Kidney capillary endothelial cell (primary cell): ENCODE results near the gene PTH2.

ENCODE experiments used
- DNase-seq: peaks from one replicate; pipeline ENCODE4 v3.0.0-alpha.2; 2018; ENCODE audit warnings: low spot score

PTH2 gene

DNA sequence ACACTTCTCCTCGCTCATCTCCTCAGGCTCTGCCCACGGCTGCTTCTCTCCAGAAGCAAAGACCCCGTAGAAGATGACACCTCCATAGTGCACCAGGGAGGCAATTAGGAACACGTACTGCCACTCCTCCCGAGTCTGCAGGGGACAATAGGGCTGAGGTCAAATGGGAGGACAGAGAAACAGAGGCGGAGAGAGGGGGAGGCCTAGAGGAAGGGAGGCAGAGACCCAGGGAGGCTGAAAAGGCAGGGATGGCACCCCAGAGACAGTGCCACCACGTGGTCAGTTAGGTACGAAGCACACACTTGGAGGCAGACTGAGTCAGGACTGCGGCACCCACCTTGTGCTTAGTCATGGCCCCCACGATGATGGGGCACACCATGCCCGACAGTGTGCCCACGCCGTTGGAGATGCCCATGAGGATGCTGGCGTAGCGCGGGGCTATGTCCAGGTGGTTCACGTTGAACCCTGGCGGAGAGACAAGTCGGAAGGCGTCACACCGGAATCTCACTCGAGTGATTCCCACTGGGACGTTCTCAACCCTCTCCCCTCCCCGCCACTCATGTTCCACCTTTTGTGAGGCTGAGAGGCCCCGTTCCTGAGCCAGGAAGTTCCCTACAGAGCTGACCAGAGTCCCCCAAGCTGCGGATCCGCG lies 7.6 kb upstream of the PTH2 start:
- DNase-seq: no peak

DNA sequence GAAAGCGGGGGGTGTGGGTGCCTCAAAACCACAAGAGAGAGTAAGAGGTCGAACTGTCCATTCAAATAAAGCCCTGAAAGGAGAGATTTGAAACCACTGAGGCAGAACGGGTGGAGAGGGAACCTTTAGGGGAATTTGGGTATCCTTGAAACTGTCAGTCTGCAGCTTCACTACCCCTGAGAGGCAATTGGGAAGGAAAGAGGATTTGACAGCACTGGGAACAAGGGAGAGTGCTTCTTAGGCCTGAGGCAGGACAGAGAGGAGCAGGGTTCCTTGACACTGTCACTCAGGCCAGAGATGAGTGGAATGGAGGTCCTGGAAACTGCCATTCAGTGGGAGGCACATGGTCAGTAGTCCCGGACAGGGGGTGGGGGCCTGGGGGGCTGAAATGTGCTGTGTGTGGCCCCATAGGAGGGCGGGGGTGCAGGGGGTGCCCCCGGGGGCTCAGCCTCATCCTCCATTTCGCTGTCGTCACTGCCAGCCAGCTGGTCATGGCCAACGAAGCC lies 7.0 kb upstream of the PTH2 start:
- DNase-seq: no peak

DNA sequence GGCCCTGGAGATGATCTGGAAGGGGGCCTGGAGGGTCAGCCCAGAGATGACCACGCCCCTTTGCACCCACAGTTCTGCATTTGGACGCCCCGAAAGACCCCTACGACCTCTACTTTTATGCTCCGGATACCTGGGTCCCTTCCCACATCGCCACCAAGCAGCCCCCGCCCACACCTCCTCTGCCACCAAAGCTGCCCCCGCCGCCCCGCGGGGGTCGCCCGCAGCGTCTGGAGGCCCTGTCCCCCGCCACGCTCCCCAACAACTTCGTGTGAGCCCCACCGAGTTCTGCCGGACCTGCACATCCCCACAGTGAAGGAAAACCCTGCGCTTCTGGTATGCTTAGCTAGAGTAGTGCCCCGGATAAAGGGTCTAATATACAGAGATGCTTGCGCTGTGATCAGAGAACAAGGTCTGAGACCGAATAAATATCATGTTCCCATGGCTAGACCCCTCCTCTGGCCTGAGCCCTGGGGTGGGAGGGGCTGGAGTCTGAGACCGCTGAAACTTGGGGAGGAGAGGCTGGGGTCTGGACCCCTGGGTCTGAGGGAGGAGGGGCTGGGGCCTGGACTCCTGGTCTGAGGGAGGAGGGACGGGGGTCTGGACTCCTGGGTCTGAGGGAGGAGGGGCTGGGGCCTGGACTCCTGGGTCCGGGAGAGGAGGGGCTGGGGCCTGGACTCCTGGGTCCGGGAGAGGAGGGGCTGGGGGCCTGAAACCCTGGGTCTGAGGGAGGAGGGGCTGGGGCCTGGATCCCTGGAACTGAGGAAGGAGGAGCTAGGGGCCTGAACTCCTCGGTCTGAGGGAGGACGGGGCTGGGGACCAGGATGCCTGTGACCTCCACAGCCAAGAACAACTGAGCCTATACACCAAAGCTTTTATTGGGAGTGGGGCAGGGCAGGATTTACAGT lies 5.6 kb upstream of the PTH2 start:
- no peak for DNase-seq

DNA sequence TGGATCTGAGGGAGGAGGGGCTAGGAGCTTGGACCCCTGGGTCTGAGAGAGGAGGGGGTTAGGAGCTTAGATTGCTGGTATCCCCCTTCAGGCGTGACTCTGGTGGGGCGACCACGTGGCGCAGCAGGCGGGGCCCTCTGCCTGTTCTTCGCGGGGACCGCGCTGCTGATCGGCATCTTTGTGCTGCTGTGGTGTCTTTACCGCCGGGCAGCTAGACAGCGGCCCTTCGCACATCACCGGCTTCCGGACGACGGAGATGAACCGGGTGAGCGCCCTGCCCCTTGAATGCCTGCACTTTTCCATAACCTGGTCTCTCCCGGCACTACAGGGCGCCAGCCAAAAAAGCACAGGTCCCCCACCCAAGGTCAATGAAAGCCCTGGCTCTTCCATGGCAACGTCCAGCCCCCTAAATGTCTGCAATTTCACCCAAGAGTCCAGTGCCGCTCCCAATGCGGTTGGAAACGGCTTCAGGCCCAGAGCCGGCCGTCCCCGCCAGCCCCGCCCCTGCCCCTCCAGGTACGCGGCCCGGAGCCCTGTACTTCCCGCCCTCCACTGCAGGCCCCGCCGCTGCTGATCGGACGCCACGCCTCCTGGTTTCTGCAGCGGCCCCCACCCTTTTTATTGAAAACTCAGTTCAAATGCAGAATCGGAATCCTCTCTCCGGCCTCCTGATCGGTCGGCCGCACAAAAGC lies 4.8 kb upstream of the PTH2 start:
- no peak for DNase-seq

DNA sequence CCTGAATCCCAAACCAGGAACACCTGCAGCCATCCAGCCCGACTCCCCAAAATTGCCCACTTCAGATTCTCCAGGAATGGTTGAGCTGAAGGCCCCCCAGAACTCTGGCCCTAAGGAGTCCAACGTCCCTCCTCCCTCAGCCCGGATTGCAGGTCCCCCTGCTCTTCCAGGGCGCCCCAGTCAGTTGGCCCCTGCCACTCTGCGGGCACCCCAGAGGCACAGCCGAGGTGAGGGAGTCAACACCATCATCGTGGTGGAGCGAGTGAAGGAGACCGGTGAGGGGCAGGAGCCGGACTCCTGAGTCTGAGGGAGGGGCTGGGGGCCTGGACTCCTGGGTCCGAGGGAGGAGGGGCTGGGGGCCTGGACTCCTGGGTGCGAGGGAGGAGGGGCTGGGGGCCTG lies 4.1 kb upstream of the PTH2 start:
- no peak for DNase-seq

DNA sequence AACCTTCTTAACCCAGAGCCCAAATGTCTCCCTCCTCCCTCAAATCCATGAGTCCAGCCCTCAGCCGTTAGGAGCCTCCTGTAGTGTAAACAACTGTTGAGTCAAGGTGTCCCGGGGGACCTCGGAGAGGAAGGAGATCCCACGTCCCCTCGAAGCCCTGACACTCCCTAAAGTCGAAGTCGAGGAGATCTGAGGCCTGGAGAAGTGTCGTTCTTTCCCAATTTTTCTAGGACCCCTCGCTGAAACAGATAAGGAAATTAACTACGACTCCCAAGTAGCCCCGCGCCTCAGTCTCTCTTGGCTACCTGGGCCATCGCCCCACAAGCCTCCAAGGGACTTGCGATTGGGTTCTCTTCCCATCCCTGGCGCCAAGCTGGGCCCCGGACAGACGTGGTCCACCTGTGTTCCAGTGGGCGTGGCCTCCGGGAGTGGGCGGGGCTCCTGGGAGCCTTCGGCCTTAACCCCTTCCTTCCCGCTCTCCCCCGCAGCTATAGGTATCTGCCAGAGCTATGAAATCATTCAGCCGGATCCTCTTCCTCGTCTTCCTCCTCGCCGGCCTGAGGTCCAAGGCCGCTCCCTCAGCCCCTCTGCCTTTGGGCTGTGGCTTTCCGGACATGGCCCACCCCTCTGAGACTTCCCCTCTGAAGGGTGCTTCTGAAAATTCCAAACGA lies 2.8 kb upstream of the PTH2 start:
- DNase-seq: no peak

DNA sequence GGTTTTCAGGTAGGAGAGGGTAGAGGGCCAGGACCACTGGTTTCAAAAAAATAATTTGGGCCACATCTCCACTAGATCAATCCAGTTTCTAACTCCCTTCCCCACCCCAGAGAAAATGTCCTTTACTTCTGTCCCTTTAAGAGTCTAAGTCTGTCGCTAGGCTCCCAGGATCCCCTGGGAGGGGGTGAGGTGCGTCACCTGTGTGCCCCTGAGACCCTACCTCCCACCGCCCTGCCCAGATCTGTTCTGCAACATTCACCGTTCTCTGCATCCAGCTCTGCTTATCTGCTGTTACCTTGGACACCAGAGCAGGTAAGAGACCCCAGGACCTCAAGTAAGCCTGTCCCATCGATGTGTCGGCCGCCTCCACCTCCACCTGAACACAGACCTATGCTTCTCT lies 1.9 kb upstream of the PTH2 start, which contains the start of gene GFY:
Gene GFY, plus strand, starts transcription at position 211 of the 400 bp plus-strand sequence. CDS start 1,043 bp downstream, outside the sequence.
- DNase-seq: no peak

DNA sequence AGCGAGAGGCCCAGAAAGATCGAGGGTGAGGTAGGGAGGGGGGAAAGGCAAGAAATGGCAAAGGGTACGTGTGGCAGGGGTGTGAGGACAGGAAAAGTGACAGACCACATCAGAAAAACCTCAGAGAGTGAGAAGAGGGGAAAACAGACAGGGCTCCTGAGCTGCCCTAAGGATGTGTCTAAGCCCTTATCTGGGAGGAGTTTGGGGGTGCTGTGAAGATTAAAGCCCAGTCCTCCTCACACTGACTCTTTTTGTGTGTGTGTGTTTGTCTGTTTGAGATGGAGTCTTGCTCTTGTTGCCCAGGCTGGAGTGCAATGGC lies 703 bp upstream of the PTH2 start:
- no peak for DNase-seq

DNA sequence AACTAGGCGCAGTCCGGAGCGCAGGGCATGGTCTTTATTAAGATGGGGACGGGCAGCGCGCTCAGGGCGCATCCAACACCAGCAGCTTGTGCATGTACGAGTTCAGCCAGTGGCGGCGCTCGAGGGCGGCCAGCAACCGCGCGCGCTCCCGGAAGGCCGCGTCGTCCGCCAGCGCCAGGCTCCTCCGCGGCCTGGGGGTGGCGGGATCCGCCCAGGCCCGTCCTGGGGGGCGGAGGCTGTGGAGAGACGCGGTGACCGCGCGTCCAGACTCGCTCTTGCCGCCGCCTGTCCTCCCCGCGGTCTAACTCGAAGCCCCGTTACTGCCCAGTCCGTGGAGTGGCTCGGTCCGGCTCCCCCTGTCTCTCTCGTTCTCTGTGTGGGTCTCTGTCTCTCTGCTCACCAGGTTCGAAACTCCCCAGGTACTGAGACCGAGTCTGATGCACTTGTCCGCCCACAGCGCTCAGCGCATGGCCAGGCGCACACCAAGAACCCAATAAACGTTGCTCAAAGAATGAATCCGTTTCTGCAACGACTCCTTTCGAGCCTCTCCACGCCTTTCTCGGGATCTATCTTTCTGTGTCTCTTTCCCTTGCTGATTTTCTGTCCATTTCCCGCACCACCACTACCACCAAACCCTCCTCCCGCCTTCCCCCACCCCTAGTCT lies 702 bp downstream of the PTH2 start:
- no peak for DNase-seq

DNA sequence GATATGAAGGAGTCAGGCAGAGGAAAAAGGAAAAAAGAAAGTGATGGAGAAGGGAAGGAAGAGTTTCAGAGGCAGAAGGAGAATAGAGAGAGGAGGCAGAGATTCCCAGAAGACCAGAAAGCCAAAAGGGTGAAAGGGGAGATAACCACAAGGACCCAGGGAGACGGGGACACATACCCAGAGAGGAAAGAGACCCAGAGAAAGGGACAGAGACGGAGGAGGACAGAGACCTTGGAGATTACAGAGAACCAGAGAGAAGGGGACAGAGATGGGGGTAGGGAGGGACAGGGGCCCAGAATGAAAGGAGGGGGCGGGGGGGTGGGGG lies 1.4 kb downstream of the PTH2 start:
- no peak for DNase-seq

DNA sequence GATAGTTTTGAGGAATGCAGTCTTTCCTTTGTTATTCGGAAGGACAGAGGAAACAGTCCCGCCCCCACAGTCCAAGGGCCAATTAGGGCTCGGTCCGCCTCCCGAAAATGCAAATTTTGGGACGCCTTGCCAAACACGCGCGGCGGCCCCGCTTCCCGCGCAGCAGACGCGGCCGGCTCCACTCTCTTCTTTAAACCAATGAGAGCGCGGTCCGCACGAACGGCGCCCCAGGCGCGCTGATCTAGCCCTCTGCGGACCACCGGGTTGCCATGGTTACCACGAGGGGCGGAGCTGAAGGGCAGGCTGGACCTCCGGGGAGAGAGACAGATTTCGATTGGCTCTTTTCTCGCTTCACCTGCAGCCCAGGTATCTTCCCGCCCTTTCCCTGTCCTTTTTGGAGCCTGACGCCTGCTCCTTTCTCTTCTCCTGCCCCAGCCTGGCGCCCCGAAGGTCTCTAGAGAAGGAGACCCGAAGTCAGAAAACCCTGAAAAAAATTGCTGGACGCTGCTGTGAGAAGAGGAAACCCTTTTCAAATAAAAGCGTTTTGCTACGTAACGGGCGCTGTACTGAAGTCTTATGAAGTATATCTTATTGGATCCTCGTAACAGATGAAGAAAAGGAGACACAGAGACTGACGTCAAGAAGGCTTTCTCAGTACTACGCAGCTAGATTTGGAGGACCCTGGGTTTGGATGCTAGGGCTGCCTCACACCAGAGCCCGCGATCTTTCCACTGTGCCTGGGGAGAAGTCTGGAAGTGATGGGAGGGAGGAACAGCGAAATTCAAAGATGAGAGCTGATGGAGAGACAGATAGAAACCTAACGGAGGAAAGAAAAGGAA lies 2.0 kb downstream of the PTH2 start:
- peak; percentile 36 for DNase-seq

DNA sequence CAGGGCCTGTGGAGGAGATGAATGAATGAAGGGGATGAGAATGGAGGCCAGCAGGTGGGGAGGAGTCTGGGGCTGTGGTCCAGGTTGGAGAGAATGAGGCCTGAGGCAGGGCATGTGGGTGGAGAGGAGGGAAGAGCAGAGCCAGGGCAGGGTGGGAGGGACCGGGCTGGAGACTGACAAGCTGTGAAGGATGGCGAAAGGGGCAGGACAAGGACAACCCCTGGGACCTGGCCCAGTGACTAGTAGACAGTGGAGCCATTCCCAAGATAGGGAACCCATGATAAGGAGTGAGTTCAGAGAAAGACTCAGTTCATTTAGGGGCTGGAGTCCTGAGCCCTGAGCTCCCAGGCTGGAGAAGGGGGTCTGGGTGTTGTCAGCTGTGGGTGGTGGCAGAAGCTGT lies 3.0 kb downstream of the PTH2 start:
- no peak for DNase-seq

DNA sequence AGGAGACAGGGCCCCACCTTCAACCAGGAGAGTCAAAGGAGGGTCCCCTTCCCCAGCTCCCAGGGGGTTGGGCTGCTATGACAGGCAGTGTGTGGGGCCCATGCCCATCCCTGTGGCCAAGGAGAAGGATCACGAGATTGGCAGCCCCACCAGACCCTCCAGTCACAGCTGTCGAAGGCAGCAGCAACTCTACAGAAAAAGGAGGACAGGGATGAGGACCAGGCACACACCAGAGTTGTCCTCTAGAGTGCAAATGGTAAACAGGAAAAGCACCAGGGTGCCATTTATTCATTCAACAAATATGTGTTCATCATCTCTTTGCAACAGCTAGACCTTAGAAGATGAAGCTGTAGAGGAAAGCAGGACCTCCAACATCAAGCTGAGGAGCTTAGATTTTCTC lies 4.1 kb downstream of the PTH2 start:
- no peak for DNase-seq

DNA sequence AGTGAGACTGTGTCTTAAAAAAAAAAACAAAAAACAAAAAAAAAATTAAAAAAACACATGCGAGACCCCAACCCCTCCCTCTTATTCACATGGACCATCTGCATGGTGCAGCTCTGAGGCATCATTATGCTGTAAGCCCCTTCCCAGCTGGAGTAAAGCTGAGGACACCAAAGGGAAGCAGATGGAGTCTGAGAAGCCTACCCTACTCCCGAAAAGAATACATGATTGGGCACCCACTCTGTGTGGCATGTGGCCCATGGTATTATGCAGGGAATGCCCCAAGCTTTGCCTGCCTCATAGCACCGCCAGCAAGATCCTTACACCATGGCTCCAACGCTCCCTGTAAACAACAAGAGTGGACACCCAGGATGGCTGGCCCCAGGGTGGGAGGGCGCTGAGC lies 4.7 kb downstream of the PTH2 start:
- no peak for DNase-seq

DNA sequence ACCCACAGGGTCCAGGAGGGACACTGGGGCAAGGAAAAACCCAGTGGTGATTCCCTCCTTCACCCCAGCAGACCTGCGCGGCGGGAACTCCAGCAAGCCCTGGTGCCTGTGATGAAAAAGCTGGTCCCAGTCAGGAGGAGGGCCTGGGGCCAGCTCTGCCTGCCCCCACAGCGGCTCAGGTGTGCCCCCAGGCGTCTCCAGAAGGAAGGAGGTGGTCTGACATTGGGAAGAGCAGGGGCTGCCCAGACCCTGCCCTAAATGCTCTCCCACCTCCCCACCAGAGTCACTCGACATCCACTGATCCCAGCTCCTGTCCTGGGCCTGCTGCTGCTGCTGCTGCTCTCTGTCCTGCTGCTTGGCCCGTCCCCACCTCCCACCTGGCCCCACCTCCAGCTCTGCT lies 6.2 kb downstream of the PTH2 start:
- no peak for DNase-seq

DNA sequence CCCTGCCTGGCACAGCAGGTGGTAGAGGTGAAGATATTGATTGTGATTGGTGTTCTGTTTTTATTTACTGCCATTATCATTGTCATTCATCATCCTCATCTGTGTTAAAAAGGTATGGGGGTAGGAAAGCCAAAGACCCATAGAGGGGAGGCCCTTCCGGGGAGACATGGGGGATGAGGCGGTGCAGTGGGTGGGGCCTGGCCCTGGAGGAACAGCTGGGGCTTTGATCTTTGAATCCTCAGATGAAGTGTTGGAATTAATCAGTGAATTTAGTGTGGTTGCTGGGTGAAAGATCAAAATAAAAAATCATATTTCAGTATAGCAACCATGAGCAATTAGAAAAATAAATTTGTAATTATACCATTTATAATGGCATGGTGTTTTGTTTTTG lies 7.4 kb downstream of the PTH2 start:
- DNase-seq: no peak

DNA sequence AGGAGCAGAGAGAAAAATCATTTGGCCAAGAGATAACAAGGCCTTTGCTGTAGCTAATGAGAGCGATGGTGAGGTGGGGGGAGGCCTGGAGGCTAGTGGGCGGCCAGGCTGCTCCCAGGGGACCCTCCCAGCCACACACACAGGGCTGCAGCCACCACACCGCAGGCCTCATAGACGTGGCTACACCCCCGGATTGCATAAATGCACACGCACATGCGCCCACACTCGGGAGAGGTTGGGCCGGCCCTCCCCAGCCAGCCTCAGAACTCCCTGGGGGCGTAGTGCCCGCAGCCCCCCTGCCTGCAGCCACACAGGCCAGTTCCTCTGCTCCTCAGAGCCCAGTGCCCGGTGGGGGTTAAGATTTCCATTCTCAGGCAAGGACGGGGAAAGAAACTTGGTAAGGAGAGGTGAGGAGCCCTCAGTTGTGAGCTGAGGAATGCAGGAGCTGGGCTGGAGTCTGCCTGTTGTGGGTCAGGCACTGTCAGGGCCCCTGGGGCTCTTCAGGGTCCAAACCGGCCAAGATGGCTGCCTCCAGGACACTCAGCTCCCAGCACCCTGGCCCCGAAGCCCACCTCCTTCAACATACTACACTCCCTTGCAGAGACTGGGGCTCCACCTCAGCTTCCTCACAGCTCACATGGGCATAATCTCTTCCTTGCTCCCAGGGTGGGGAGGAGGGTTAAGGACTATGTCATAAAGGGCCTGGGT lies 8.0 kb downstream of the PTH2 start:
- DNase-seq: no peak

DNA sequence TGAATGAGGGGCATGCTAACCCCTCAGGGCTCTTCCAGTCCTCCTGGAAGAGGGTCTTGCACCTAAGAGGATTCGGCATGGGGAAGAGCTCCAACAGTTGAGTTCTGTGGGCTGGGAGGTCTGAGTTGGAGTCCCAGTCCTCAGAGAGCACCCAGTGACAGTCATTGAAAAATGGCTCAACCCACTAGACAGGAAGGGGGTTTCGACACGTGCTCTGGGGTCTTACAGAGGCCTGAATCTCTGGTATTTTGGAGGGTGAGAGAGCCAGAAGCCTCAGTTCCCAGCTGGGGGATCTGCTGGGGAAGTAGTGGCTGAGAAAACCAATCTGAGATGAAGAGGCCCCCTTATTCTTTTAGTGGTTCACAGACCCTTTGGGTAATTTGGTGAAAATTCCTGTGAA lies 9.0 kb downstream of the PTH2 start:
- no peak for DNase-seq

DNA sequence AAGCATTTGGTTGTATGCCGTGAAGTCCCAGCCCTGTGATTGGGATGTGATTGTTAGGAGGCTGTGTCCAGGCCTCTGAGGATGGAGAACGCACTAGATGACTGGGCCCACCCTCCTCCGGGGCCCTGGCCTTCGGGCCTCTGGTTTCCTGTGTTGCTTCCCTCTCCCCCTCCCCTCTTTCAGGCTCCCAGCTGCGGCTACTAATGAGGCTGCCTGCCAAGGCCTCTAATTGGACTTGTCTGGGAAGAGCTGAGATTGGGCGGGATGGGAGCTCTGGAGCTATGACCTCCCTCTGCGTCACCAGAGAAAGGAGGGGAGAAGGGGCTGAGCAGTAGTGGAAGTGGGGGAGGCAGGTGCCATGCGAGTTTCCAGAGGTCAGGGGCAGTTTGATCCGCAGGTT lies 9.9 kb downstream of the PTH2 start:
- no peak for DNase-seq

DNA sequence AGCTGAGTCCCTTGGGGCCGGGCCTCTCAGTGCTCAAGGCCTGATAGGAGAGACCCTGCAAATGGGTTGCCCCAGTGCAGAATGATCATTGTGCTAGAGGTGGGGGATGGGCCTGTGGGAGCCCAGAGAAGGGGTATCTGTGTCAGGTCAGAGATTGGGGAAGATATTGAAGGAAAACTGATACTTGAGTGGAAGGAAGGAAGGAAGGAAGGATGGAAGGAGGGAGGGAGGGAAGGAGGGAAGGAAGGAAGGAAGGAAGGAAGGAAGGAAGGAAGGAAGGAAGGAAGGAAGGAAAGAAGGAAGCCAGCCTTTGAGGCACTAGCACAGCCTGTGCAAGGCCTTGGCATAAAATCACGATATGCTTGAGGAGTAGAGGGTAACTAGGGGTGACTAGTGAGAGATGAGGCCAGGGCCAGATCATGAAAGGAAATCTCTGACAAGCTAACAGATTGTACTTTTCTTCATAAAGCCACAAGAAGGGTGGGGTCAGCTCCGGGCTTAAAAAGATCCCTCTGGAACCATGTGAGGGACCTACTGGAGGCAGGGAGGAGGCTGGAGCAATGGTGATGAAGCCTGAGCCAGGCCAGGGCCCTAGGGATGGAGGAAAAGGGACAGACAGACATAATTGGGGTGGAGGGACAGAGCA lies 11.4 kb downstream of the PTH2 start:
- DNase-seq: no peak
